ENCODE data around the gene POU5F1. TPM values are rescaled to one million over a fixed set of nuclear protein-coding genes. Genes with fewer than 3 reads are reported as not detected.
"Not testable (repeated sequence)": the region's sequence is repeated elsewhere in the genome, so short reads cannot be mapped to it uniquely, and the experiment has no call there.

POU5F1 gene
- total RNA-seq, 1 experiment from 2014 or later, result not detected

DNA sequence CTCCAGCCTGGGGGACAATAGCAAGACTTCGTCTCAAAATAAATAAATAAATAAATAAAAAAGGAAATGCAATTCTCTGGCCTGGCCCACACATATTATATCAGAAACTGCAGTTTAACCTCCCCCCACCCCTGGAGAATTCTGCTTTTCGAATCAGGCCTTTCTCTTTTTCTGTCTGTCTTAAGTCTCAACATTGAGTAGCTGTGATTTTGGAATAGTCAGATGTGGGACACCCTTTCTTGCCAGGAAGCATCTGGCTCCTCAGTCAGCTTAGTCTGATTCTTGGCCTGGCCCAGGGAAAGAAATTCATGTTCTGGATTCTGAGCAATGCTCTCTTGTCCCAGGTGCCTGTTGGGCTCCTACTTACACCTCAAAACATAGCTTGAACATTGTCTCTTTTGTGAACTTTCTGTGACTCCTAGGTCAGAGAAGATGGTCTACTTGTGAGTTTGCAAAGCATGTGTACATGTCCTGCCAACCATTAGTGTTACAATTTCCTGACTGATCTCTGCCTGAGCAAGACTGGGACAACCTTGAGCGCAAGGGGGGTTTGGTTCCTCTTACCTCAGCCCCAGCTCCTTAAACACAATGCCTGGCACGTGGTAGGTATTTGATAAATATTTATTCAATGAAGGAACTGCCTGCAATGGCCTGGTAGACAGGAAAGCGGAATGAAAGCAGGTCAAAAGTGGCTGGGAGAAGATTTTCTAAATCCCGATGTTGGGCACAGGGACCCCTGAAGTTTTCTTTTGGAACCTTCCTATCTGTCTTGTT, 23.8 kb upstream of the POU5F1 start:
- no peak overlapping the region for H3K4me3 Mint-ChIP-seq (ENCODE audit: unreplicated experiment)
- H3K27me3 Mint-ChIP-seq (ENCODE audit: insufficient read depth, unreplicated experiment), result no peaks in the 10 kb centered on the region
- no peaks in the 10 kb centered on the region for H3K9me3 Mint-ChIP-seq (ENCODE audit: unreplicated experiment)
- H3K27ac Mint-ChIP-seq (ENCODE audit: unreplicated experiment), result no peak overlapping the region
- intact Hi-C loops (cut with micrococcal nuclease; ENCODE audit: unreplicated experiment), result no loop called here
- Histone ChIP-seq H3K9me3 (no peaks in the 10 kb centered on the region), H3K4me1 (no peaks in the 10 kb centered on the region), H3K27me3 (replicated peaks; ENCODE audit: control insufficient read depth, insufficient read depth, low read length) (no peaks in the 10 kb centered on the region), H3K36me3 (ENCODE audit: control insufficient read depth, insufficient read depth, low read length) (no peaks in the 10 kb centered on the region), H3K4me3 (ENCODE audit: low read depth, low read length) (no peak overlapping the region)
- BruUV-seq (replicated peaks), result no TSS peak
- H3K36me3 Mint-ChIP-seq (ENCODE audit: insufficient read depth, unreplicated experiment), result no peaks in the 10 kb centered on the region
- CTCF ChIA-PET, result interaction anchor here (1.0 kb wide), 1 partner anchor 36 kb away, joined by 3 read pairs; the partner anchor contains the start of gene TCF19
- H3K4me1 Mint-ChIP-seq (ENCODE audit: low read depth, unreplicated experiment), result no peaks in the 10 kb centered on the region
- POLR2A ChIA-PET, result no interaction called here
- no peak for TF ChIP-seq CTCF (IDR thresholded peaks at IDR 0.05; ENCODE audit: insufficient read depth in 1 of 2, low read depth in 1 of 2, low read length in 1 of 2, severe bottlenecking in 1 of 2, unreplicated experiment in 1 of 2)
- no peak for DNase-seq

GRCh38 chr6:31193206-31193605, 22.7 kb upstream of the POU5F1 start:
- Mint-ChIP-seq H3K4me1 (ENCODE audit: low read depth, unreplicated experiment) (no peaks in the 10 kb centered on the region), H3K36me3 (ENCODE audit: insufficient read depth, unreplicated experiment) (no peaks in the 10 kb centered on the region), H3K27ac (ENCODE audit: unreplicated experiment) (no peak overlapping the region), H3K9me3 (ENCODE audit: unreplicated experiment) (no peaks in the 10 kb centered on the region), H3K4me3 (ENCODE audit: unreplicated experiment) (no peak overlapping the region), H3K27me3 (ENCODE audit: insufficient read depth, unreplicated experiment) (no peaks in the 10 kb centered on the region)
- POLR2A ChIA-PET, result no interaction called here
- TF ChIP-seq CTCF (IDR thresholded peaks at IDR 0.05; ENCODE audit: insufficient read depth in 1 of 2, low read depth in 1 of 2, low read length in 1 of 2, severe bottlenecking in 1 of 2, unreplicated experiment in 1 of 2), result no peak
- DNase-seq, result no peak
- no peaks in the 10 kb centered on the region for H3K9me3 ChIP-seq
- no peaks in the 10 kb centered on the region for H3K4me1 ChIP-seq
- CTCF ChIA-PET, result interaction anchor here (0.6 to 1.9 kb wide), 3 partner anchors 56 to 105 kb away, joined by 5 to 15 read pairs (median 12); no protein-coding TSS in a partner anchor
- no peak overlapping the region for H3K4me3 ChIP-seq (ENCODE audit: low read depth, low read length)
- no peaks in the 10 kb centered on the region for H3K27me3 ChIP-seq (replicated peaks; ENCODE audit: control insufficient read depth, insufficient read depth, low read length)
- BruUV-seq (replicated peaks), result no TSS peak
- intact Hi-C loops (cut with micrococcal nuclease; ENCODE audit: unreplicated experiment), result no loop called here
- H3K36me3 ChIP-seq (ENCODE audit: control insufficient read depth, insufficient read depth, low read length), result no peaks in the 10 kb centered on the region

GRCh38 chr6:31192431-31193105, 22.1 kb upstream of the POU5F1 start:
- not testable (repeated sequence) for BruUV-seq (replicated peaks); H3K36me3 Mint-ChIP-seq (ENCODE audit: insufficient read depth, unreplicated experiment); H3K4me1 Mint-ChIP-seq (ENCODE audit: low read depth, unreplicated experiment); H3K36me3 ChIP-seq (ENCODE audit: control insufficient read depth, insufficient read depth, low read length); H3K4me3 ChIP-seq (ENCODE audit: low read depth, low read length); H3K9me3 ChIP-seq; H3K4me1 ChIP-seq; H3K9me3 Mint-ChIP-seq (ENCODE audit: unreplicated experiment); H3K27ac Mint-ChIP-seq (ENCODE audit: unreplicated experiment); H3K4me3 Mint-ChIP-seq (ENCODE audit: unreplicated experiment); H3K27me3 Mint-ChIP-seq (ENCODE audit: insufficient read depth, unreplicated experiment); H3K27me3 ChIP-seq (replicated peaks; ENCODE audit: control insufficient read depth, insufficient read depth, low read length)
- DNase-seq, result peak; percentile 76 to 78
- POLR2A ChIA-PET, result interaction anchor here (0.6 to 0.7 kb wide), 3 partner anchors 11 to 199 kb away, joined by 3 to 7 read pairs (median 4); no protein-coding TSS in a partner anchor
- intact Hi-C loops (cut with micrococcal nuclease; ENCODE audit: unreplicated experiment), result loop anchor here (1.0 kb wide), 1 partner anchor 55 kb away; no protein-coding TSS in a partner anchor
- peak; percentile 59 to 74 for TF ChIP-seq CTCF (IDR thresholded peaks at IDR 0.05; ENCODE audit: insufficient read depth in 1 of 2, low read depth in 1 of 2, low read length in 1 of 2, severe bottlenecking in 1 of 2, unreplicated experiment in 1 of 2)
- CTCF ChIA-PET, result interaction anchor here (0.6 to 1.9 kb wide), 13 partner anchors 34 to 285 kb away, joined by 3 to 15 read pairs (median 5); partner anchors contain the start of genes TCF19 and VARS2

All from Caco-2 (cell line).